GM19372 (cell line): Measurements from ENCODE around the gene CAMTA1.

Experiments used
- ATAC-seq: cut with Tn5 transposase; IDR thresholded peaks from one replicate; pipeline ENCODE4 v1.9.1; 2021; ENCODE audit warnings: mild to moderate bottlenecking, low read depth, moderate library complexity; ENCODE audit not compliant: unreplicated experiment

Gene CAMTA1

DNA sequence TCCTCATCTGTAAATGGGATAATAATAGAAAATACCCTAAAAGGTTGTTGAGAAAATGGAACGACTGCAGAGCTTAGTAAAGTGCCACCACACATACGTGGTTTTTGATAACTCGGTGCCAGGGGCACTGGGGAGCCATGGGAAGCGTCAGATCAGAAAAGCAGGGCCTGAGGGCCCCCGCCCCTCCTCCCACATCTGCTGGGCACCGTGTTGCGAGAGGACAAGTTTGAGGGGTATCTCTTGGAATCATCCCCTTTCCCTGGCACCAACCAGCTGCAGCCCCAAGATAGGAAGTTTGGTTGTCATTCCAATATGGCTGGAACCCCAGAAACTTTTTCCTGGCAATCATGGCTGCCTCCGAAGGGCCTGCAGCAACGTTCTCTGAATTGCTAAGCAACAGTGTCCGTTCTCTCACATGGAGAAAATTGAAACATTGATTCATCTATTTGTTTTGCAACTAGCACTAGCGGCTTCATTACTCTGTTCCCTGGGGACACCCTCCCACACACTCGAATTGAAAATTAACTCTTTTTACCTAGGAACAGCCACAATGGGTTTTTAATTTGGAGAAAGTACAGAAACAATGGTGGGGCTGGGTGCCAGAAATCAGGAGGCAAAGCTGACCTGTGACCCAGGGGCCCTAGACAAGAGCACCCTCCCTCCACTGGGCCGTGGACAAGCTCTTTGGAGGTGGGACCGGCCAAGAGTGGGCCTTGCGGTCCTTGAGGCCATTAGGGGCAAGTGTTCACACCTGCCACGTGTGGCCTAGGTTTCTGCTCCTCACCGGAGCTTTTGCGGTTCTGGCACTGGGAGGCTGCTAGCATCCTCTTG is 795.9 kb downstream of the CAMTA1 start:
- no peak for ATAC-seq

DNA sequence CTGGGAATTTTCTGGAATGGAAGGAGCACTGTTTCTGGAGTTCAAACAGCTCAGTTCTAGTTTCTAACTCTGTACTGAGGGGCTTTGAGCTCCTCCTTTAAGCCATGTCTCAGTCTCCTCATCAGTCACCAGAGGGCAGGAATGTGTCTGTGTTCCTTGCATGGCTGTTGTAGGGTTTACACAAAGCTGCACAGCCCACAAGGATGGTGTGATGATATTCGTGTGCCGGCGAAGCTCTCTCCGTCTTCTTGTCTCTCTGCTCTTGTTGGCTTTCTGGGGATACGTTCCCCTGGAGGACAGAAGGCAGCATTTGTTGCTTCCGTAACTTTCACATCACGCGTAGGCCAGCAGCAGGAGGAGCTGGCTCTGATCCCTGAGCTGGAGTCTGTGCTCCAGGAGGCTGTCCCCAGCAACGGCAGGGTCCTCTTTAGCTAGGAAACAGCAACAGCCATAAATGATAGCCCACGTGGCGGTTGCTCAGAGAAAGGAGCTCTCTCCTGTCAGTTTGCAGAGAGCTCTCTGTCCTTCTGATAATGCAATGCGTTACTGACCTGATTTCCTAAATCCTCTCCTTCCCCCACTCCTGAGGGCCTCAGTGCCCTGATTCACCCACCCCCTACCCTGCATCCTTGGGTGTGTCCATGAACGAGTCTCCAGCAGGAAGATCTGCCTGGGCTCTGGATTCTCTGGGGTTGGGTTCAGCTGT is 796.7 kb downstream of the CAMTA1 start:
- ATAC-seq, result no peak

DNA sequence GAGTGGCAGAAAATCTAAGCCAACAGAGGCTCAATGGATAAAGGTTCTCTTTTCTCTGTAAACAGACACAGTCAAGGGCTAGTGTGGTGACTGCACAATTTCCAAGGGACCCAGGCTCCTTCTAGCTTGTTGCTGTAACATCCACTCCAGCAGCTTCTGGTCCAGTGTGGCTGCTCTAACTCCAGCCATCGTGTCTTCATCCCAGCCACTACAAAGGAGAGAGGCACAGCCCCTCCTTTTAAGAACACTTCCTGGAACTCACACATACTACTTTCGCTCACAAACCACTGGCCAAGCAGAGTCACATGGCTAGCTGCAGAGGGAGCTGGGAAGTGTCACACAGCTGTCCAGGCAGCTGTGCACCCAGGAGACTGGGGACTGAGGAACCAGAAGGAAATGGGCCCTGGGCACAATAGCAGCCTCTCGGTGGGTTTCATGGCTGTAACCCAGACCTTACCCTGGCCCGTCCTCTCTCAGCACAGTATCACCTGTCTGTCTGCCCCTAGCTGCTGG is 797.3 kb downstream of the CAMTA1 start:
- no peak for ATAC-seq

DNA sequence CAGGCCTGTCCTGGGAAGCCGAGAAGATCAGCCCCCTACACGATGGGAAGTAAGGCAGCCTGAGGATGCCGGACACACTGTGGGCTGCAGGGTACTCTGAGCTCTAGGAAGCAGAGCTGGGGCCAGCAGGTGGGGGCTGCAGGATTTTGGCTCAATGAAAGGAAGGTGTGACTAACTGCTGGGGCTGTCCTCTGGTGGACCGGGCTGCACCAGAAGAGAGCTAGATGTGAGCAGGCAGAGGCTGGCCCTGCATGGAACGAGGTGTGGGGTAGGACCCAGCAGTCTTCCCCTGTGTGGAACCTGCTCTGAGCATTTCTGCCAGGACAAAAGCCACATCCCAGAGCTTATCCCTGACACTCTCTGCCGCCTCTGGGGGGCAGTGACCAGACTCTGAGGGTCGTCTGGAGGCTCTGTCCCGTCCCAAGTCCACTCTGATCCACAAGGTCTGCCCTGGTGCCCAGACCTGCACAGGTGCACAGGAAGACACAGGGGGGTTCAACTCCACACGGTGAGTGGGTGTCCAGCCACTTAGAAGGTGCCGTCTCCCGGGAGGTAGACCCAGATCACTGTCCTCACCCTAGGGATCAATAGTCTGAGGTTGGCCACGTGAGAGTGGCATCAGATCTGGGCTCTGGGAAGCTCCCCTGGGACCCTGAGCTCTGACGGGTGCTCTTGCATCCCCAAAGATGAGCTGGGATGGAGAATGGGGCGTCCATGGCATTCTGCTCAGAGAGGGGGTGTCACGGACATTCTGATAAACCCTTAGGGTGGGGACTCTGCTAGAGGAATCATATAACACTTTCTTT is 798.2 kb downstream of the CAMTA1 start:
- no peak for ATAC-seq

DNA sequence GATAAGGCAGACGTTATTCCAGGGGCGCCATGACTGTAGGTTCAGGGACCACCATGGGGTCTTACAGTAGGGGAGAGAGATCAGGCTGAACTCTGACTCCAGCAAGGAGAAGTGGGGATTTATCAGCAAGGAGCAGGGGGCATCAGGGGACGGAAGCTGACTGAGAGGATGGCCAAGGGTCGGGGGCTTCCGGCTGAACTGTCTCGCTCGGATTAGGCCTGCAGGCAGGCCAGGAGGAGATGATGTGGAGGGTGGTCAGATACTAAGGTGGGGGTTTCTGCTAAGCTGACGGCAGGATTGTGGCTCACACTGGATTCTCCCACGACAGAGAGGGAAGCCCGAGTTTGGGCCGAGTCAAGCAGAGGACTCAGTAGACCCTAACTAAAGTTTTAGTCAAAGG is 798.9 kb downstream of the CAMTA1 start:
- ATAC-seq, result no peak

DNA sequence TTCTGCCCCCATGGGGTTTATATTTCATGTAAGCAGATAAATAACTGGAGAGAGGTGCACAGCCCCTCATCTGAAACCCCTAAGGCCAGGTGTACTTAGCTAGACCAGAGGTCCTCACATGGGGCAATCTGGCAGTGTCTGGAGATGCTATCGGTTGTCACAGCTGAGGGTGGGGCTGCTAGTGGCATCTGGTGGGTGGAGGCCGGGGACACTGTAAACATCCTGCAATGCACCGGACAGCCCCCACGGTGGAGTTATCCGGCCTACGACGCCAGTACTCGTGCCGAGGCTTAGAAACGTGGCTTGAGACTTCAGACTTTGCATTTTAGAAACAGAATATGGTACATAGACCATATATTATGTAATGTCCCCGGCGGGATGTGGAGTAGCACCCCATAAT is 799.4 kb downstream of the CAMTA1 start:
- no peak for ATAC-seq

DNA sequence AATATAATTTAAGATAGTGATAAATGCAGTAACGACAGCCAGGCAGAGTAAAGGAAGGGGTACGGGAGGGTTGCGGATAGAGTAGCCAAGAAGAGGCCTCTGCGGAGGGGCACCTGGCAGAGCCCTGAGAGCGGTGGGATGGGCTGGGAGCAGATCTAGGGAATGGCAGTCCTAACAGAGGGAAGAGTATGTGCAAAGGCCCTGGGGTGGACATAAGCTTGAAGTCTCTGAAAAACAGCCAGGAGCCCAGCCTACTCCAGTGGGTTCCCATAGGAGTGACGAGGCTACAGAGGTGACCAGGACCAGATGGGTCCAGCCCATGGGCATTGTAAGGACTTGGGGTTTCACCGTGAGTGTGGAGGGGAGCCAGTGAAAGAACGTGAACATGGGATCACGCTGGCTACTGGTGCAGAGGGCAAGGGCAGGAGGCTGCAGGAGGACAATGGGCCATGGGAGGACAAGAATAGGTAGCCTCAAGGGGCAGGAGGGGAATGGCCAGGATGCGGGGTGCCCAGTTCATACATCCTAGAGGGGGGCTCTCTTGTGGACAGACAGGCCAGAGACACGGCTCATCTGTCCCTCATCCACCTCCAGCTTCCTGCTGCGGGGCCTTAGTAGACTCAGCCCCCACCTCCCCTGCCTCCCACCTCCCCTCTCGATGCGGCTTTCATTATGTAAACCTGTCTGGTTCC is 800.1 kb downstream of the CAMTA1 start:
- ATAC-seq, result no peak

DNA sequence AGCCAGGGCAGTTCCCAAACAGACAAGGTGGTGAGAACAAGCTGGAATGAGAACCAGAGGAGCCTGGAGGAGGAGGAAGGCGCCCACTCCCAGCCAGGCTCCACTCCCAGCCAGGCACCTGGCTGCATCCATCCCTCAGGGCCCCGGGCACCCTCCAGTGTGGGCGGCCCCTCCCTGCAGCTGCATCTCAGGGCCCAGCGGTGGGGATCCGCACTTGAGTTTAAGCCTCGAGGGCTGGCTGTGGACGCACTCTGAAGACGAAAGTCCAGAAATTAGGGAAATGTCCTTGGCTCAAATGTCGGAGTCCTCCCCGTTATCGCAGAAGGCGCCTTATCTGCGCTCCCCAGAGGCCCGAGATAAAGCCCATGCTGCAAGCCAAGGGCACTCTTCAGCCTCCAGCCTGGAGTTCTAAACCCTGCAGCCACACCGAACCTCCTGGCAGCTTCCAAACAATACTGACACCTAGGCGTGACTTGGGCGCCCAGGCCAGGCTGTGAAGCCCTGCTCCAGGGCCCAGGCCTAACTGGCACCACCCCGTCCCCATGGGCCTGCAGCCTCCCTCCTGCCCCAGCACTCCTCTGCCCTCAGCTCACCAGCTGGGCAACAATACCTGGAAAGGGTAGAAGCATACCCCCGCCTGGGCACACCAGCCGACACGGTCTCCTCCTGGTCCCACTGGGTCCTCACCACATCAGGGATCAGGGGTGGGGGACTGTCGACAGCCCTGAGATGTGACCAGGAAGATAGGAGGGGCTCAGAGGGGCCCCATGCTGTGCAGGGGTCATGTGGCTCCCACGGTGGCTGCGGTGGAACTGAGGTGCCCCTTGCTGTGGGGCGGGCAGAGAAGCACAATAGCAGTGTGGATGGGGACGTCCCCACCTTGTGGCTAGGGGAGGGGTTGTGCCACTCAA is 801.0 kb downstream of the CAMTA1 start:
- ATAC-seq, result no peak

DNA sequence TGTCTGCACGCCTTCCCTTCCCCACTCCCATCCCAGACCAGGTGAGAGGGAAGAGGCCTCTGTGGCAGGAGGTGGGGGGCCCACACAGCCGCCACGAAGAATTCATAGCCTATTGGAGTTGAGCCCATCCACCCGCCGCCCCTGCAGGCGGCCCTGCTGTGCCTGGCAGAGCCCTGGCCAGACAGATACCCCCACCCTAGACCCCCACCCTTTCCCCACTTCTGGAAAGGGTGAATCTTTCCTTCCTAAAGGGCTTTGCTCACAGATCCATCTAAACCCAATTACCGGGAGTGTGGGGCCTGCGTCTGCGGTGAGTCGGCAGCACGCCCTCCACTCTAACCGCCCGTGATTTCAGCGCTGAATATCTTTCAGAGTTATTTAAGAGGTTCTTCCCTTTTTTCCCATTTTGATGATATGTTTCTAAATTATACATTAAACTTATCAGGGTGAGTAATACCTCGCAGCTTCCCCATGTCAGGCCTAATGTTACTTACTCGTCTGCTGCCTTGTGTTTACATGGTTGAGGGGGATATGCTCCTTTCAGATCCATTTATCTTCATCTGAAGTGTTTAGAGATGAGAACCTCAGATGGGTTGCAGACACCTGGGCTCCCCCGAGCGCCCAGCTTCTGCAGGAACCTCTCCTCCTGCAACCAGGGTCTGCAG is 802.0 kb downstream of the CAMTA1 start:
- ATAC-seq, result no peak

DNA sequence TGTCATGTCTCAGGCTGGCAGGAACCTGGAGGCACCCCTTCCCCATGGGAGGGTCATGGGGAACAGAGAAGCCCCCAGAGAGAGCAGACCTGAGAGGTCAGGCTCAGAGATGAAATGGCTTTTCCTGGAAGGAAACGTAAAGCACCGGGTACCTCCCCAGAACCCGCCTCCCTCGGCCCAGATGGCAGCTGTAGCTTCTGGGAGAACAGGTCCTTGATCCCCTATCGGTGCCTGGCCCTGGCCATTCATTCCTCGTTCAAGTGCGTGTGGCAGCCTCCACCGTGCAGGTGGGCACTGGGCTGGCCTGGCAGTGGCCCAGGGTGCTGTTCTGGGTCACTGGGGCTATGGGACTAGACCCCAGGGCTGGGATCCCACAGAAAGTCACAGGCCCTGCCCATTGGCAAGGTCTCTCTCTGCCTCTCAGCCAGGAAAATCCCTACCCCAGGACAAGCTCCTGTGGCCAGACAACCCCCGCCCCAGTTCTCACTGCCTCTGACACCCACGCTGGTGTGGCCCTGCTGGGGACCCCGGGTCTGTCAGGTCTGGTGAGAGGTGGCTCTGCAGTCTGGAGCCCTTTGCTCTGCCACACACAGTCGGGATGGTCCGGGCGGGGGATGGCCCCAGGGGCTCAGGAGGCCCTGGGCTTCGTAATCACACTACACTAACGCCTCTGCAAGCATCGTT is 802.7 kb downstream of the CAMTA1 start:
- ATAC-seq, result no peak

DNA sequence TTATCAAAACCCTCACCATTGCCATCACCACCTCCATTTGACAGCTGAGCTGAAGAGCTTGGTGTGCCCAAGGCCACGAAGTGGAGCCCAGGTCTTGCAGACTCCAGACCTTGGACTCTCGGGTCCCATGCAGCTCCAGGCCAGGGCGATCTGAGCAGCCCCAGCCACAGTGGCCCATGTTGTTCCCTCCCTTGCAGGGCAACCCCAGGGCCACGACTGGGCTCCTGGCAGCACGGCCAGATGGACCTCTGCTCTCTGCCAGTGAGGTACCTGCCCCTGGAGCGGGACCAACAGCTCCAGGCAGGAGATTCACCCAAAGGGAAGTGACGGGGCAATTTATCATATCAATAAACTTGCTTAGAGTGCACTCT is 803.2 kb downstream of the CAMTA1 start:
- ATAC-seq, result no peak

DNA sequence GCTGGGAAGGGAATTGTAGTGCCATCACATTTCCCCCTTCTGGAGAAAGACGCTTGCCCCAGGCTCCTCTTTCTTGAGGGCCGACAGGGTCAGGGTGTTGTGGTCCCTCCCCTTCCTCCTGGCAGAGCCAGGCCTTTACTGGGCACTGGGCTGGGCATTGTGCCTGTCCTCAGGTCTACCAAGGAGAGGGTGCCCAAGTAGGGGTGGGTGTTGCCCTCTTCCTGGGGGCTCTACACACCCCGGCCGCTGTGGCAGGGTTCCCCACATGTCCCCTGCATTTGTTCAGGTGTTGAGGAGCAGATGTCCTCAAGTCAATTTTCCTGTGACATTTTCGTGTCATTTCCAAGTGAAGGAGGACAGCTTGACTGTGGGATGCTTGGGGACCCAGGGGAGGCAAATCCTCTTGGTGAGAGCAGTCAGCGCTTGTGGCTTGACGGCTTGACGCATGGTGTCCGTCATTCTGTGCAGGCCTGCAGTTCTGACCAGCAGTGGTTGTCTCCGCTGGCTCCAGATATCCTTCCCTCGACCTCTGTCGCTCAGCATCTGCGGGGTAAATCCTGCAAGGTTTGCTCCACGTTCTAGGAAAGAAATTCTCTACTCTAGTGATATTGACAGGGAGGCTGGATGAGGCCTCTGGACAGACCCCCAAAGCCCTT is 804.0 kb downstream of the CAMTA1 start:
- no peak for ATAC-seq

DNA sequence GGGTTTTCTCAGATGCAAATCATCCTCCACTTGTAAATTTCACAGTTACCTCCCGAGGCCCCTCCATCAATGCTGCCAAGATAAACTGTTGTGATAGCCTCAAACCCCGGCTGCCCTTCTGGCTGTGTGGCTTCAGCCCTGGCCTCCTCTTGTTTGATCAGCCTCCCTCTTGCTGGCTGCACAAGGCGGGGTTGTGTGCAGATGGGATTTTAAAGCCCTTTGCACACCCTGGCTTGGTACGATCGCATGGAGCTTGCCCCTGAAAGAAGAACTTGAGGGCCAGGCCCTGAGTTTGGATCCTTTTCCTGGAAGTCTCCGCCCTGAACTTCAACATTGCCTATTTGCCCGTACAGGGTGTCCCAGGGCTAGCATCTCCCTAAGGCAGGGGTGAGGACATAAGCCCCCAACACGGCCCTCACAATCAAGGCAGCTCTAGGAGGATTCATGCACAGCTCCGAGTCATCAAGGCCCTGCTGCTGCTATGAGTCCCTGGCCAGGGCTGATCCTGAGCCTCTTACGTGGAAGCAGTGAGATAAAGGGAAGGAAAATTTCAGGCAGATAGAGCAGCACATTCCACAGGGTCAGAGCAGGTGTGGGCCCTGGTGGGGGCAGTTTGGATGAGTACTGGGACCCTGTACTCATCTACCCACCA is 804.6 kb downstream of the CAMTA1 start:
- ATAC-seq, result no peak

DNA sequence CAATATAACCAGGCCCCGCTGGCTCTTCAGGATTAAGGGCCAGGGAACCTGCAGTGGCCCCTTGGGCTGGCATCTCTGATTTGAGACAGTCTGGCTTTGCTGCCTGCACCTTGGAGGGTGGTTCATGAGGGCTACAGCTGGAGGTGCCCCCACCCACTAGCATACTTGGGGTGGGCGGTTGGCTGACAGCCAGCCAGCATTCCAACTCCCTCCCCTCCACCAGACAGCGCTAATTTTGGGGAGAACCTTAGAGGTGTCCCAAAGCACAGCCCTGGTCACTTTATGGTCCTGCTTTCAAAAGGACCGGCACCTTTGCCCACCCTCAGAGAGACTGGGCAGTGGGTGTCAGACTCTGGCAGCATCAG is 805.2 kb downstream of the CAMTA1 start:
- no peak for ATAC-seq

DNA sequence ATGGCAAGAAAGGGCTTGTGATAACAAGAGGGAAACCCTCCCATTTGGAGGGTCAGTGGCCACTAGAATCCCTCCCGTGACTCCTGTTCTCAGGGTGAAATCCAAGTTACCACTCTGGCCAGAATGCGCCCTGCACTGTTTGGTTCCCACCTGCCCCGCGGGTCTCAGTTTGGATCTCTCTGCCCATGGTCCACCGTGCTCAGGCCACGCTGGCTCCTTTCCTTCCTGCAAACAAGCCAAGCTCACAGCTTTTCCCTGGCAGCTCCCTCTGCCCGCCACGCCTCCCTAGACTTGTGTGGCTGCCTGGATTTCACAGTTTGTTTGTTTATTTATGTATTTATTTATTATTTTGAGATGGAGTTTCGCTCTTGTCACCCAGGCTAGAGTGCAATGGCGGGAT is 806.3 kb downstream of the CAMTA1 start:
- no peak for ATAC-seq

DNA sequence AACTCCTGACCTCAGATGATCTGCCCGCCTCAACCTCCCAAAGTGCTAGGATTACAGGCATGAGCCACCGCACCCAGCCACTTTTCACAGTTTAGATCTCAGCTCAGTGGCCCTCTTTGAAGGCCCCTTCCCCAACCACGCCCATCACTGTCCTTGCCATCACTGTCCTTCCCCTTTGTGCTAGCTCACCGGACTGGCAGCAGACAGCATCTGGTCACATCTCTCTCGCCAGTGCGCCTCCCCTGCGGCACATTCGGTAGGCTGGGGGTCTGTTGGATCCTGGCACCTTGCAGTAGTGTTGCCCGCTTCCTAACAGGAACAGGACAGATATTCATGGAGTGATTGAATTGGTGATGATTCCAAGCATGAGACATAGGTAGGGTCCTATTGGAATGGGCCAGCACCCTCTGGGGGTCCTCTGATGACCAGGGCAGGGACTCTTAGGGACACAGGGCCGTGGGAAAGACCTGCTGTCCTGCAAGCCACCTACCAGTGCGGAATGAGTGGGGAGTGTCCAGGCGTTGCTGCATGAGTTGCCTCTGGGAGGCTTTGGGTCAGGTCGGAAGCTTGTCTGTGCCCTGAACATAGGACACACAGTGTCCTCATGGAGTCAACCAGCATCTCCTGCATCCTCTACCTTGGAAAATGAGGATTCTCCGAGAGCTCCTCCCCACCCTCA is 807.0 kb downstream of the CAMTA1 start:
- ATAC-seq, result no peak
